Measurements from ENCODE around the gene SLC38A2. TPM values are rescaled to one million over a fixed set of nuclear protein-coding genes. Genes with fewer than 3 reads are reported as not detected.
A peak's percentile ranks its signal among the peaks of the same experiment; 100 is the strongest.

SLC38A2 gene
- total RNA-seq, 1 donor from 2014 or later = 384 TPM

DNA sequence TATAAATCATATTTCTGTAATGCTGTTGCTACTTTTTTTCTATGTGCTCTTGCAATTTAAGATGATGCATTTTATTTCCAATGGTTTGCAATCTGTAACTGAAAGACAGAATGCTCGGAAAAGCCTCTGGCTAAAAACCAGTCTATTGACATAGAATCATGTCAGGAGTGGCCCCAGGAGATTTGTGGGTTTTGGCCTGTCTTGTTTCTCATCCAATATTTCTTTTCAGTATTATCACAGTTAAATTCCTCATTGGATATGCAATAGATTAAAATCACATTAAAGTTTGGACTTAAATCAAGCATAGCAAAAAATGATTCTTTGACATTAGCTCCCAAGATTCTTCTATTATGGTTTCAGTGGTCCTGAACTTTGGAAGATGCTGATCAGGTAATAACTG lies 19.1 kb upstream of the SLC38A2 start:
- no peak overlapping the region for H3K4me3 ChIP-seq
- H3K4me1 ChIP-seq = peaks cover 6 to 33% of the 10 kb centered on the region in 2 donors
- H3K36me3 ChIP-seq = no peaks in the 10 kb centered on the region
- DNase-seq (ENCODE audit: low spot score in 2 of 2) = no peak
- no peaks in the 10 kb centered on the region for H3K27me3 ChIP-seq
- peak overlapping the region in 1 of 2 donors; percentile 82 for H3K27ac ChIP-seq
- H3K9me3 ChIP-seq = no peaks in the 10 kb centered on the region
- TF ChIP-seq, protein P1, sequence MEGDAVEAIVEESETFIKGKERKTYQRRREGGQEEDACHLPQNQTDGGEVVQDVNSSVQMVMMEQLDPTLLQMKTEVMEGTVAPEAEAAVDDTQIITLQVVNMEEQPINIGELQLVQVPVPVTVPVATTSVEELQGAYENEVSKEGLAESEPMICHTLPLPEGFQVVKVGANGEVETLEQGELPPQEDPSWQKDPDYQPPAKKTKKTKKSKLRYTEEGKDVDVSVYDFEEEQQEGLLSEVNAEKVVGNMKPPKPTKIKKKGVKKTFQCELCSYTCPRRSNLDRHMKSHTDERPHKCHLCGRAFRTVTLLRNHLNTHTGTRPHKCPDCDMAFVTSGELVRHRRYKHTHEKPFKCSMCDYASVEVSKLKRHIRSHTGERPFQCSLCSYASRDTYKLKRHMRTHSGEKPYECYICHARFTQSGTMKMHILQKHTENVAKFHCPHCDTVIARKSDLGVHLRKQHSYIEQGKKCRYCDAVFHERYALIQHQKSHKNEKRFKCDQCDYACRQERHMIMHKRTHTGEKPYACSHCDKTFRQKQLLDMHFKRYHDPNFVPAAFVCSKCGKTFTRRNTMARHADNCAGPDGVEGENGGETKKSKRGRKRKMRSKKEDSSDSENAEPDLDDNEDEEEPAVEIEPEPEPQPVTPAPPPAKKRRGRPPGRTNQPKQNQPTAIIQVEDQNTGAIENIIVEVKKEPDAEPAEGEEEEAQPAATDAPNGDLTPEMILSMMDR (IDR thresholded peaks at IDR 0.05) = no peak
- intact Hi-C loops (cut with DNase I) = no loop called here

- H3K9me3 ChIP-seq = no peaks in the 10 kb centered on the region
- no peak for DNase-seq (ENCODE audit: low spot score in 2 of 2)
- H3K27me3 ChIP-seq = no peaks in the 10 kb centered on the region
- intact Hi-C loops (cut with DNase I) = no loop called here
- no peak overlapping the region for H3K4me3 ChIP-seq
- no peaks in the 10 kb centered on the region for H3K36me3 ChIP-seq
- TF ChIP-seq, protein P1 (IDR thresholded peaks at IDR 0.05) = no peak
- H3K4me1 ChIP-seq = peaks cover 9 to 38% of the 10 kb centered on the region in 2 donors
- peak overlapping the region; percentile 51 to 82 for H3K27ac ChIP-seq
Measured at GRCh38 chr12:46390881-46391280, 18.3 kb upstream of the SLC38A2 start.

DNA sequence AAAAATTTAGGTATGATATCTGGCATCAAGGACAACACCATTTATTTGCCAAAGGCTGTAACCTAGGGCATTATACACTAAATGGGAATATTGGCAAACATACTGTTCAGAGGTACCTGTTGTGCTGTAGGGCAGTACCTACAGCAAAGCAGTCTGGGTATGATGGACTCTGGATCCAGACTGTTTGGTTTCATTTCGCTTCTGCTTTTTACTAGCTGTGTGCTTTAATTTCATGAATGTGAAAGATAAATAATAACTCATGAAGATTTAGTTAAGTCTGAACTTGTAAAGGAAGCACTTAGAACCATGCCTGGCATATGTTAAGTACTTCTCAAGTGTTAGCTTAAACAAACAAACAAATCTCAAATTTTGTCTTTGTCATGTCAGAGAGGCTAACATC lies 17.7 kb upstream of the SLC38A2 start:
- peaks cover 14 to 43% of the 10 kb centered on the region in 2 donors for H3K4me1 ChIP-seq
- no peaks in the 10 kb centered on the region for H3K9me3 ChIP-seq
- no peak overlapping the region for H3K4me3 ChIP-seq
- intact Hi-C loops (cut with DNase I) = no loop called here
- no peaks in the 10 kb centered on the region for H3K36me3 ChIP-seq
- DNase-seq (ENCODE audit: low spot score in 2 of 2) = no peak
- peak overlapping the region; percentile 51 to 82 for H3K27ac ChIP-seq
- no peaks in the 10 kb centered on the region for H3K27me3 ChIP-seq
- TF ChIP-seq, protein P1 (IDR thresholded peaks at IDR 0.05) = no peak

GRCh38 chr12:46389031-46389616 lies 16.6 kb upstream of the SLC38A2 start:
- DNase-seq (ENCODE audit: low spot score in 2 of 2) = peak in 1 of 2 donors; percentile 79

GRCh38 chr12:46388427-46389021 lies 16.0 kb upstream of the SLC38A2 start:
- H3K27me3 ChIP-seq = no peaks in the 10 kb centered on the region
- H3K36me3 ChIP-seq = no peaks in the 10 kb centered on the region
- TF ChIP-seq, protein P1 (IDR thresholded peaks at IDR 0.05) = no peak
- H3K27ac ChIP-seq = peak overlapping the region; percentile 82 to 83
- intact Hi-C loops (cut with DNase I) = loop anchor here (5.0 kb wide), 1 partner anchor 169 kb away; no protein-coding TSS in a partner anchor
- no peak overlapping the region for H3K4me3 ChIP-seq
- DNase-seq (ENCODE audit: low spot score in 2 of 2) = no peak
- H3K9me3 ChIP-seq = no peaks in the 10 kb centered on the region
- peaks cover 14 to 50% of the 10 kb centered on the region in 2 donors for H3K4me1 ChIP-seq

More at GRCh38 chr12:46389031-46389616, 16.6 kb upstream of the SLC38A2 start:
- Histone ChIP-seq H3K27me3 (no peaks in the 10 kb centered on the region), H3K36me3 (no peaks in the 10 kb centered on the region), H3K4me3 (no peak overlapping the region), H3K27ac (peak overlapping the region; percentile 82 to 83), H3K4me1 (peaks cover 14 to 50% of the 10 kb centered on the region in 2 donors), H3K9me3 (no peaks in the 10 kb centered on the region)
- TF ChIP-seq, protein P1 (IDR thresholded peaks at IDR 0.05) = no peak
- intact Hi-C loops (cut with DNase I) = loop anchor here (5.0 kb wide), 1 partner anchor 168 kb away; no protein-coding TSS in a partner anchor
